CD4-positive, alpha-beta T cell treated with Interleukin-4 for 4 hours (primary cell): Measurements from ENCODE around the gene TMEM25.
"Not testable (repeated sequence)": the region's sequence is repeated elsewhere in the genome, so short reads cannot be mapped to it uniquely, and the experiment has no call there.

Experiments used
- DNase-seq: peaks from one replicate; pipeline ENCODE4 v3.0.0-alpha.2; 2020

Gene TMEM25

GRCh38 chr11:118530683-118531596 lies at the start of gene TMEM25:
Gene TMEM25, plus strand, starts transcription at chr11:118531192. Its CDS starts 610 bp downstream, at chr11:118531802.
- DNase-seq: peak; percentile 65

- not testable (repeated sequence) for DNase-seq
Measured at GRCh38 chr11:118481238-118481637, 49.8 kb upstream of the TMEM25 start.

GRCh38 chr11:118484405-118484804 lies 46.6 kb upstream of the TMEM25 start:
- DNase-seq: no peak

- no peak for DNase-seq
Measured at GRCh38 chr11:118485273-118485672, 45.7 kb upstream of the TMEM25 start.

- DNase-seq: peak; percentile 83
Measured at GRCh38 chr11:118488480-118489109, 42.4 kb upstream of the TMEM25 start.

- no peak for DNase-seq
Measured at GRCh38 chr11:118491041-118491440, 40.0 kb upstream of the TMEM25 start.

GRCh38 chr11:118497831-118498230 lies 33.2 kb upstream of the TMEM25 start:
- DNase-seq: no peak

GRCh38 chr11:118503216-118503615 lies 27.8 kb upstream of the TMEM25 start:
- DNase-seq: no peak

GRCh38 chr11:118511601-118512000 lies 19.4 kb upstream of the TMEM25 start:
- no peak for DNase-seq

- DNase-seq: no peak
Measured at GRCh38 chr11:118514103-118514502, 16.9 kb upstream of the TMEM25 start.

GRCh38 chr11:118519549-118519948 lies 11.4 kb upstream of the TMEM25 start:
- no peak for DNase-seq

- DNase-seq: no peak
Measured at GRCh38 chr11:118521892-118522311, 9.1 kb upstream of the TMEM25 start.

- DNase-seq: no peak
Measured at GRCh38 chr11:118522571-118523072, 8.4 kb upstream of the TMEM25 start.

GRCh38 chr11:118524356-118524755 lies 6.6 kb upstream of the TMEM25 start:
- DNase-seq: no peak

- no peak for DNase-seq
Measured at GRCh38 chr11:118524757-118525470, 6.1 kb upstream of the TMEM25 start.

GRCh38 chr11:118526688-118527087 lies 4.3 kb upstream of the TMEM25 start:
- DNase-seq: no peak

GRCh38 chr11:118527109-118527508 lies 3.9 kb upstream of the TMEM25 start, which contains the start of gene TTC36:
Gene TTC36, plus strand, starts transcription at chr11:118527474. Its CDS starts 21 bp downstream, at chr11:118527495.
- DNase-seq: no peak

- DNase-seq: no peak
Measured at GRCh38 chr11:118528511-118528910, 2.5 kb upstream of the TMEM25 start.

GRCh38 chr11:118529584-118530175 lies 1.3 kb upstream of the TMEM25 start:
- DNase-seq: no peak

GRCh38 chr11:118530180-118530682 lies 761 bp upstream of the TMEM25 start:
- DNase-seq: no peak

GRCh38 chr11:118531597-118532084 lies 649 bp downstream of the TMEM25 start:
- no peak for DNase-seq

GRCh38 chr11:118532091-118532490 lies 1.1 kb downstream of the TMEM25 start:
- DNase-seq: no peak
